Neural progenitor cell (in vitro differentiated cells): ENCODE results near the gene HSD17B1. TPM values are rescaled to one million over a fixed set of nuclear protein-coding genes. Genes with fewer than 3 reads are reported as not detected.

Source experiments
- DNase-seq: peaks from one replicate; pipeline ENCODE4 v3.0.0-alpha.2; 2016; ENCODE audit warnings: low spot score
- H2AFZ ChIP-seq: fragments of 200-600 bp; sonication (generic); replicated peaks from 2 replicates; pipeline ENCODE4 v1.6.1; 2016; ENCODE audit warnings: antibody characterized with exemption
- H3F3A ChIP-seq: fragments of 200-600 bp; sonication (generic); 2 replicates; pipeline ENCODE4 v1.6.1; 2016; ENCODE audit warnings: antibody characterized with exemption, low read depth
- H3K27ac ChIP-seq: fragments of 200-600 bp; sonication (generic); 2 replicates; pipeline ENCODE4 v1.5.1; 2016; ENCODE audit warnings: mild to moderate bottlenecking
- H3K27me3 ChIP-seq: fragments of 200-600 bp; sonication (generic); 2 replicates; pipeline ENCODE4 v1.6.1; 2016; ENCODE audit warnings: mild to moderate bottlenecking, moderate library complexity
- H3K36me3 ChIP-seq: fragments of 200-600 bp; sonication (generic); 2 replicates; pipeline ENCODE4 v1.5.1; 2016
- H3K4me1 ChIP-seq: fragments of 200-600 bp; sonication (generic); 2 replicates; pipeline ENCODE4 v1.6.1; 2016; ENCODE audit warnings: mixed run types
- H3K4me2 ChIP-seq: fragments of 200-600 bp; sonication (generic); 2 replicates; pipeline ENCODE4 v1.6.1; 2016
- H3K4me3 ChIP-seq: fragments of 200-600 bp; sonication (generic); 2 replicates; pipeline ENCODE4 v1.5.1; 2016
- H3K79me2 ChIP-seq: fragments of 200-600 bp; sonication (generic); 2 replicates; pipeline ENCODE4 v1.6.1; 2016; ENCODE audit warnings: low read depth
- H3K9ac ChIP-seq: fragments of 200-600 bp; sonication (generic); 2 replicates; pipeline ENCODE4 v1.6.1; 2016
- H3K9me3 ChIP-seq: fragments of 200-600 bp; sonication (generic); 2 replicates; pipeline ENCODE4 v1.5.1; 2016; ENCODE audit warnings: low read depth
- H4K20me1 ChIP-seq: fragments of 200-600 bp; sonication (generic); 2 replicates; pipeline ENCODE4 v1.6.1; 2016; ENCODE audit warnings: low read depth
- H3K27ac Mint-ChIP-seq: 3 replicates; pipeline ENCODE4 v1.8.0; 2021; ENCODE audit warnings: mixed read lengths
- H3K27me3 Mint-ChIP-seq: 2 replicates; pipeline ENCODE4 v1.8.0; 2022; ENCODE audit warnings: low read depth, mild to moderate bottlenecking, inconsistent platforms, moderate library complexity, mixed read lengths; ENCODE audit not compliant: insufficient read depth
- H3K36me3 Mint-ChIP-seq: 3 replicates; pipeline ENCODE4 v1.8.0; 2021; ENCODE audit warnings: mixed read lengths
- H3K4me1 Mint-ChIP-seq: 3 replicates; pipeline ENCODE4 v1.8.0; 2021; ENCODE audit warnings: mixed read lengths
- H3K4me3 Mint-ChIP-seq: 3 replicates; pipeline ENCODE4 v1.8.0; 2021; ENCODE audit warnings: mild to moderate bottlenecking, moderate library complexity, mixed read lengths
- H3K9me3 Mint-ChIP-seq: 3 replicates; pipeline ENCODE4 v1.8.0; 2020; ENCODE audit warnings: mixed read lengths
- CTCF ChIP-seq: fragments of 200-600 bp; sonication (generic); IDR thresholded peaks from 2 replicates; pipeline ENCODE4 v1.5.1; 2017; ENCODE audit warnings: antibody characterized with exemption, mild to moderate bottlenecking
- EZH2 ChIP-seq: fragments of 200-600 bp; sonication (generic); IDR thresholded peaks from 2 replicates; pipeline ENCODE4 v1.6.1; 2017; ENCODE audit warnings: antibody characterized with exemption, mild to moderate bottlenecking, moderate library complexity
- EZH2phosphoT487 ChIP-seq: fragments of 200-600 bp; sonication (generic); IDR thresholded peaks from 2 replicates; pipeline ENCODE4 v1.6.1; 2017; ENCODE audit warnings: antibody characterized with exemption
- total RNA-seq: library from RNA; depleted of rRNA; stranded (reverse); fragments of >200 nt; gene quantifications from 2 replicates; pipeline ENCODE4 v1.2.3, GENCODE V29; 2015; ENCODE audit warnings: low replicate concordance

Gene HSD17B1
- total RNA-seq, 1 donor from 2014 or later: 2.2 TPM

- Histone ChIP-seq H3K79me2 (no peaks in the 10 kb centered on the region), H2AFZ (no peak overlapping the region), H3F3A (no peaks in the 10 kb centered on the region), H4K20me1 (no peaks in the 10 kb centered on the region), H3K4me3 (no peak overlapping the region), H3K9ac (no peak overlapping the region), H3K36me3 (peaks cover 2% of the 10 kb centered on the region), H3K4me2 (no peak overlapping the region), H3K27me3 (no peaks in the 10 kb centered on the region), H3K9me3 (no peaks in the 10 kb centered on the region), H3K27ac (no peak overlapping the region), H3K4me1 (no peaks in the 10 kb centered on the region)
- no peaks in the 10 kb centered on the region for H3K27me3 Mint-ChIP-seq
- H3K27ac Mint-ChIP-seq: no peak overlapping the region
- H3K9me3 Mint-ChIP-seq: no peaks in the 10 kb centered on the region
- no peaks in the 10 kb centered on the region for H3K4me1 Mint-ChIP-seq
- TF ChIP-seq EZH2phosphoT487: no peak
- TF ChIP-seq CTCF: no peak
- TF ChIP-seq EZH2: no peak
- peak overlapping the region; percentile 46 for H3K4me3 Mint-ChIP-seq
- DNase-seq: no peak
- peaks cover 23% of the 10 kb centered on the region for H3K36me3 Mint-ChIP-seq
These were observed 33.9 kb downstream of the HSD17B1 start for GRCh38 chr17:42586514-42587230.

DNA sequence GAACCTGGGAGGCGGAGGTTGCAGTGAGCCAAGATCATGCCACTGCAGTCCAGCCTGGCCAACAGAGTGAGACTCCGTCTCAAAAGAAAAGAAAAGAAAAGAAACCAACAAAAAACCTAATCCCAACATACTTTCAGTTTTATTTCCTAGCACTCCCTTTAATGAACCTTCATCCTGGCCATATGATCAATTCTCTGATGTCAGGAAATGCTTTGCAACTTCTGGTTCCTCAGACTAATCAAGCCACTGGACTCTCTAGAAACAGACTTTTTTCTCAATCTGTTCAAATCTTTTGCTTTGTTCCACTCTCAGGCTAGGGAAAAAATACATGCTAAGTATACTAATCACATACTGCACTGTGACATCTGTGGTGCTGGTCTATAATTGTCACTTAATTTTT, 38.2 kb downstream of the HSD17B1 start:
- Mint-ChIP-seq H3K36me3 (peaks cover 10% of the 10 kb centered on the region), H3K27ac (no peak overlapping the region), H3K4me1 (no peaks in the 10 kb centered on the region), H3K9me3 (no peaks in the 10 kb centered on the region), H3K27me3 (no peaks in the 10 kb centered on the region), H3K4me3 (no peak overlapping the region)
- no peak for DNase-seq
- Histone ChIP-seq H3F3A (no peaks in the 10 kb centered on the region), H3K79me2 (peaks cover 6% of the 10 kb centered on the region), H2AFZ (no peak overlapping the region), H3K4me1 (no peaks in the 10 kb centered on the region), H3K9me3 (no peaks in the 10 kb centered on the region), H3K4me2 (no peak overlapping the region), H4K20me1 (no peaks in the 10 kb centered on the region), H3K4me3 (no peak overlapping the region), H3K9ac (no peak overlapping the region), H3K27me3 (no peaks in the 10 kb centered on the region), H3K27ac (no peak overlapping the region), H3K36me3 (peaks cover 2% of the 10 kb centered on the region)
- TF ChIP-seq EZH2 (no peak), CTCF (no peak), EZH2phosphoT487 (no peak)

DNA sequence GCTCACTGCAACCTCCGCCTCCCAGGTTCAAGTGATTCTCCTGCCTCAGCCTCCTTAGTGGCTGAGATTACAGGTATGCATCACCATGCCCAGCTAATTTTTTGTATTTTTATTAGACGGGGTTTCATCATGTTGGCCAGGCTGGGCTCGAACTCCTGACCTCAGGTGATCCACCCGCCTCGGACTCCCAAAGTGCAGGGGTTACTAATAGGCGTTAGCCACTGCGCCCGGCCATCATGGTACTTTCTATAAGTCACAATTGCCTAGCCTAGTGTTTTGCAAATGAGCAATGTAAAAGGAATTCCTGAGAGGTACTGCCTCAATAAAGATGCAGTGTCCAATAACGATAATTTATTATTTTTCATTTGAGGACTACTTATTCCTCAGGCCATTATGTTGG, 38.7 kb downstream of the HSD17B1 start:
- no peaks in the 10 kb centered on the region for H3K4me1 Mint-ChIP-seq
- no peak overlapping the region for H3K27ac Mint-ChIP-seq
- Histone ChIP-seq H3K9me3 (no peaks in the 10 kb centered on the region), H3K9ac (no peak overlapping the region), H3F3A (no peaks in the 10 kb centered on the region), H2AFZ (no peak overlapping the region), H3K27me3 (no peaks in the 10 kb centered on the region), H3K4me2 (no peak overlapping the region), H4K20me1 (no peaks in the 10 kb centered on the region), H3K4me1 (no peaks in the 10 kb centered on the region), H3K27ac (no peak overlapping the region), H3K79me2 (peaks cover 6% of the 10 kb centered on the region), H3K36me3 (peaks cover 2% of the 10 kb centered on the region), H3K4me3 (no peak overlapping the region)
- H3K36me3 Mint-ChIP-seq: peaks cover 10% of the 10 kb centered on the region
- H3K27me3 Mint-ChIP-seq: no peaks in the 10 kb centered on the region
- no peak for DNase-seq
- TF ChIP-seq CTCF (no peak), EZH2 (no peak), EZH2phosphoT487 (no peak)
- H3K4me3 Mint-ChIP-seq: no peak overlapping the region
- H3K9me3 Mint-ChIP-seq: no peaks in the 10 kb centered on the region
